Skin of body (tissue), 2 donors: ENCODE measurements around the gene CHN2. TPM values are rescaled to one million over a fixed set of nuclear protein-coding genes. Genes with fewer than 3 reads are reported as not detected.

Experiments used
- DNase-seq: peaks from one replicate; lab custom pipeline; 2025; lab: John Stamatoyannopoulos, UW
- total RNA-seq: library from RNA; depleted of rRNA; stranded (reverse); fragments of >200 nt; gene quantifications from one replicate; pipeline ENCODE4 v1.2.3, GENCODE V29; 2014

Gene CHN2
- 9.1 TPM for total RNA-seq

GRCh38 chr7:29194594-29195427 lies at the start of gene CHN2:
Gene CHN2, plus strand, starts transcription at chr7:29194775.
- DNase-seq: no peak

GRCh38 chr7:29145553-29146056 lies 49.0 kb upstream of the CHN2 start:
- no peak for DNase-seq

DNA sequence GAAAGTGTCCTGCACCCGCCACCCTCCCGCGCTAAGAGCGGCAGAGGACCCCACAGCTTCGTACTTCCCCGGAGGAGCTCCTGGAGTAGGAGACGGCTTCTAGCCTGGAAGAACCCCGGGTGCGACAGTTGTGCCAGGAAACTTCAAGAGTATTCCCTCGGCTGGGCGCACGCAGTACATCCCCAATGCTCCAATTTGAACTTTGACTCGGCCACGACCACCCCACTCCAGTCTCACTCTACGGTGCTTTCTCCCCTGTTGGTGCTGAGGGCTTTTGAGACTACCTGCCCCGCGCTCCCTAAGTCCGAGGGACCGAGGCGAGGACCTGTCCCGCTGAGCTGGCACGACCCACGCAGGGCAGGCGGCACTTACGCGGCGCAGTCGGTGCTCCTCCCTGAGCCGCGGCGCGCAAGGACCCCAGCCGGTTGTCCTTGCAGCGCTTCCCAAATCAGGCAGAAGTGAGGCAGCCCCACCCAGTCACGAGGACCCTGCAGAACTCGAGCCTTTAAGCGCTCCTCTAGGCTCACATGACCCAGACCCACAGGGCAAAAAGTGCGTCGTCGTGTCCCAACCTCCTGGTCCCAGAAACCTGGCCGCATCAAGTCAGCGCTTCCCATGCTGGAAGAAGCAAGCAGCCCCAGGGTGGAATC lies 48.4 kb upstream of the CHN2 start, which contains the start of gene CPVL:
Gene CPVL (minus strand): TSS at position 481 of the 650 bp plus-strand sequence. CDS start 25,476 bp downstream, outside the sequence.
- DNase-seq: no peak

GRCh38 chr7:29146888-29147609 lies 47.5 kb upstream of the CHN2 start:
- no peak for DNase-seq

- DNase-seq: no peak
Observed at GRCh38 chr7:29147821-29148220, 46.8 kb upstream of the CHN2 start.

- DNase-seq: no peak
Observed at GRCh38 chr7:29149036-29149435, 45.5 kb upstream of the CHN2 start.

DNA sequence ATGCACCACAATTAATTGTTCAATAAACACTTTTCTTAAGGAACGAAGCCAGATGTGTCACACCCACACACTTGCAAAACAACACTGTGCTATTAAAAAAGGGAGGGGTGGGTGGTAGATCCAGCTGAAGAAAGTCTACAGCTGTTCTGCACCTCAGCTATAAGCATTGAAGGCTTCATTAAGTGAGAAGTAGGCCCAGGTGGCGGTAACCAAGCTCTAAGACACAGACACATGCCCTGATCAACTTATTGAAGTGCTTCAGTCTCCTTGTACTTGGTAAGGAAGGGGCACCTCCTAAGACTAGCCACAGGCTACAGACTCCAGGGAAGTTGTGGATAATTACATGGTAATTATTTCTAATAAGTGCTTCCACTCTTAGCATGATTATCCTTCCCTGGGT lies 43.7 kb upstream of the CHN2 start:
- no peak for DNase-seq

DNA sequence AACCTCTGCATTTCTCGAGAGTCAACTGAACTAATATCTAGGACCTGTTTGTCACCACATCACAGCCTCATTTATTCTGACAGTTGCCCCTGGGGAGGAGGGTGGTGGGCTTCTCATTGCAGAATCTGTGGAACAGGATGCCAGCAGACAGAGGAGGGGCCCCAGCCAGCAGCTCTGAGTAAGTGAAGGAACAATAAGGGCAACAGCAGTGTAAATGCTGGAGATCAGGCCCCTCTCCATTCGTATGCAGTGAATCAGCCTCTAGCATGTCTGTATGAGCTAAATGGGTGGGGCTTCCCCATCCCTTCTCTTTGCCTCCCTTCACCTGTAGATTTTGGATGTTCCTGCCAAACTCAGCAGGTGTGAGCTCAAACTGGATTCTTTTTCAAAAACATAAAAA lies 40.5 kb upstream of the CHN2 start:
- DNase-seq: no peak

GRCh38 chr7:29156907-29157452 lies 37.6 kb upstream of the CHN2 start:
- DNase-seq: no peak

- no peak for DNase-seq
Observed at GRCh38 chr7:29158795-29159423, 35.7 kb upstream of the CHN2 start.

DNA sequence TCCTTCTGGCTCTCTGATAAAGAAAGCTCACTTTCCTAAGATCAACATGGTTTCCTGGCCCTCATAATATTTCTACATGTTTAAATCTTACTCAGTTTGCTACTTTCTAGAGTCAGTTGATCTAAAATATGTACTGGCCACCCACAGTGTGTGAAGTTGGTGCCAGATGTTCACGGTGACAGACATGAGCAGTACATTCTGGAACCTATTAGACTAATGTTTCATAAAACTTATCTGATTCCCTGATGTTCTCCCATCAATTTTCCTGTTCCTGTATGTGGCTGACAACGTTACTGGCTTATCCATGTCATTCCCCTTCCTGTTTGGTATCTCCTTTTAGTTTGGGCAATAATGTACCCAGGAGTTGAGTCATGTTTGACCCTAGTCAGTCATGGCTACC lies 34.5 kb upstream of the CHN2 start:
- DNase-seq: no peak

DNA sequence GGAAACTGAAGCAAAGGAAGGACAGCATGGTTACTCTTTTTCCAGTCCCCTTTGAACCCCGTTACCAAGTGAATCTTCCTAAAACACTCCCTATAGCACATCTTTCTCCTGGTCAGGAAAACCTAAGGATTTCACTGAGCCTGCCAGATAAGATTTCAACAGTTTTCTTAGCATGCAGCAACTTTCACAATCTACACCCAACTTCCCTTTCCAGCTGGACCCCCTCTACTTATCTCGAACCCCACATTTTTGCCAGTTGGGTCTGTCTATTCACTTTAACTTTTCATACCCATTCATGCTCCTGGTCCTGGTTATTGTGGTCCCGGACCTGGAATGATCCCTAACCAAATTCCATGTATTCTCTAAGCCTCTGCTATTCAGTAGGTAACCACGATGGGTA lies 33.3 kb upstream of the CHN2 start:
- DNase-seq: no peak

GRCh38 chr7:29162577-29162976 lies 32.0 kb upstream of the CHN2 start:
- DNase-seq: no peak

DNA sequence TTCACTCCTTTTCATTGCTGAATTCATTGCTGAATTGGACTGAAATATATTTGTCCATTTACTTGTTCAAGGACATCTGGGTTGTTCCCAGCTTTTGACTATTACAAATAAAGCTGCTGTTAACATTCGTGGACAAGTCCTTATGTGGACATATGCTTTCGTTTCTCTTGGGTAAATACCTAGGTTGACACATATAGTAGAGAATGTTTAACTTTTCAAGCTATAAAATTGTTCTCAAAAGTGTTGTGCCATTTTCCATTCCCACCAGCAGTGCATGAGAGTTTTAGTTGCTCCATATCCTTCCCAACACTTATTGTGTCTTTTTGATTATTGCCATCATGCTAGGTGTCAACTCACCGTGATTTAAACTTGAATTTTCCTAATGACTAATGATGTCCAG lies 30.7 kb upstream of the CHN2 start:
- no peak for DNase-seq

DNA sequence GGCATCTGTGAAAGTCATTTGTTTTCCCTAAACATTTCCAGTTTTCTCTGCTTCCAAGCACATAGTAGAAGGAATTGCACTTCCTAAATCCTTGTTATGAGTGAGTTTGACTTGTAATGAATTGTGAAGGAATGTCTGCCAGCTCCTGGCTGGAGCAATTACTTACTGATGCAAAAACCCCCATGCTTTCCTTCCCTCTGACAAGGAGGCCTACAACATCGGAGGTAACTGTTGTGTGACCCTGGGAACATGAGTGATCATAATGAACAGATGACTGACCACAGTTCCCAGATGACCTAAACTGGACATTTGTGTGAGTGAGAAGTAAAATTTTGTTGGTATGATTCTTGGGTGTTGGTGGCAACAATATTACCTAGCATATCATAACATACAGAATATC lies 26.9 kb upstream of the CHN2 start:
- DNase-seq: no peak

DNA sequence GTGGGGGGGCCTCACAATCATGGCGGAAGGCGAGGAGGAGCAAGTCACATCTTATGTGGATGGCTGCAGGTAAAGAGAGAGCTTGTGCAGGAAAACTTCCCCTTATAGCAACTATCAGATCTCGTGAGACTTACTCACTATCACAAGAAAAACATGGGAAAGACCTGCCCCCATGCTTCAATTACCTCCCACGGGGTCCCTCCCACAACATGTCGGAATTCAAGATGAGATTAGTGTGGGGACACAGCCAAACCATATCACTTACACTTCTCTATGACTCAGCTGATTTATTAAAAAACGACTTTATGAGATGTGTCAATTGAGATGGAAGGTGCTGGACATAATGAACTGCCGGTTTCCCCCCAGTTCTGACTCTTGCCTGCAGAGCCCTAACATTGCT lies 23.8 kb upstream of the CHN2 start:
- no peak for DNase-seq

GRCh38 chr7:29173458-29173857 lies 21.1 kb upstream of the CHN2 start:
- no peak for DNase-seq

GRCh38 chr7:29177963-29178600 lies 16.5 kb upstream of the CHN2 start:
- no peak for DNase-seq

DNA sequence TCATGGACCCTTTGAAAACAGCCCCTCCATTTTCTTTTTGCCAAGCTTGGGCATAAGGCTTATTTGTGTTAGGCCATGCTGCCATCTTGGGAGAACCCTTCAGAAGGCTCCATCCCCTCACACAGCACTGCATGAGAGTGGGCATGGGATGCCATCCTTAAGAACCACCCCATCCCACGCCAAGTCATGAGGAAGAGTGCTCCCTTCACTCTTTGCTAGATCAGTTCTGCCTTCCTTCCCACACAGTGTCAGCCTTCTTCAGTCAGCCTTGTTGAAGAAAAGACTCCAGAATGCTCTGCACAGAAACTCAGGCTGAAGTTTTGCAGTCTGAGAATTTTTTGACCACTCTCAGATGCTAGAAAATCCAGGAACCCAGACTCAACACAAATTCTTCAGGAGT lies 15.5 kb upstream of the CHN2 start:
- DNase-seq: no peak

DNA sequence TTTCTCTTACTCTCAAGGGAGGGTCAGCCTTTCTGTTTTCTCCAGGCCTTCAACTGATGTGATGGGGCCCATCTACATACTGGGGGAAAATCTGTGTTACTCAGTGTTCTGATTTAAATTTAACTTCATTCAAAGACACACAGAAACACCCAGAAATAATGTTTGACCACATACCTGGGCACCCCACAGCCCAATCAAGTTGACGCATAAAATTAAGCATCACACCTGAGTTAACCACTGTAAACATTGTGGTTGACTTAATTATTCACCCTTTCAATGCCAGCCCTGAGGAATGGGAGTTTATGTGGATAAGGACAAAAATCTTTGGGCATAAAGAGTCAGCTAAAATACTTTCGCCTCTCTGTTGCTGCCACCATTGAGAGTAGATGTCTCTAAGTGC lies 10.0 kb upstream of the CHN2 start:
- DNase-seq: no peak

GRCh38 chr7:29185613-29186012 lies 9.0 kb upstream of the CHN2 start:
- DNase-seq: no peak
